GM12873 (cell line): ENCODE measurements around the gene SHCBP1L.

Source experiments
- CTCF ChIP-seq: IDR thresholded peaks from 2 replicates; pipeline ENCODE4 v1.5.1; 2012; ENCODE audit warnings: low read depth, mild to moderate bottlenecking, moderate library complexity, low read length, control low read depth; ENCODE audit not compliant: insufficient read depth; ENCODE audit errors: missing control alignments

SHCBP1L gene

GRCh38 chr1:182885591-182885990 lies 67.4 kb downstream of the SHCBP1L start:
- TF ChIP-seq CTCF = no peak

GRCh38 chr1:182884872-182885271 lies 68.1 kb downstream of the SHCBP1L start:
- no peak for TF ChIP-seq CTCF

- TF ChIP-seq CTCF = no peak
Observed at GRCh38 chr1:182877842-182878241, 75.1 kb downstream of the SHCBP1L start.

GRCh38 chr1:182877331-182877730 lies 75.6 kb downstream of the SHCBP1L start:
- TF ChIP-seq CTCF = no peak

GRCh38 chr1:182875889-182876288 lies 77.1 kb downstream of the SHCBP1L start:
- no peak for TF ChIP-seq CTCF

- no peak for TF ChIP-seq CTCF
Observed at GRCh38 chr1:182872881-182873280, 80.1 kb downstream of the SHCBP1L start.

- TF ChIP-seq CTCF = no peak
Observed at GRCh38 chr1:182869241-182869666, 83.7 kb downstream of the SHCBP1L start.
